PC-3 (cell line): ENCODE data around the gene NBPF1.
"Not testable (repeated sequence)": the region's sequence is repeated elsewhere in the genome, so short reads cannot be mapped to it uniquely, and the experiment has no call there.

Experiments
- CTCF ChIP-seq: fragments of 300-600 bp; sonication (generic); conservative IDR thresholded peaks from 2 replicates; pipeline ENCODE4 v1.5.1; 2017; ENCODE audit warnings: antibody characterized with exemption, low read depth, mild to moderate bottlenecking, low read length
- EZH2 ChIP-seq: fragments of 300-600 bp; sonication (generic); IDR thresholded peaks from one replicate; pipeline ENCODE4 v1.6.1; 2017; ENCODE audit warnings: antibody characterized with exemption, mild to moderate bottlenecking, low read length; ENCODE audit not compliant: unreplicated experiment
- EZH2phosphoT487 ChIP-seq: fragments of 300-600 bp; sonication (generic); IDR thresholded peaks from 2 replicates; pipeline ENCODE4 v1.6.1; 2018; ENCODE audit warnings: mild to moderate bottlenecking, antibody characterized with exemption, low read length, borderline replicate concordance

GRCh38 chr1:16547502-16548241, 65.7 kb downstream of the NBPF1 start:
- TF ChIP-seq CTCF, EZH2, EZH2phosphoT487: not testable (repeated sequence)
